WTC11 (cell line): Measurements from ENCODE around the gene ATP8B4. TPM values are rescaled to one million over a fixed set of nuclear protein-coding genes. Genes with fewer than 3 reads are reported as not detected.

Source experiments
- ATAC-seq: fragments of 200-7000 bp; cut with Tn5 transposase; 2 replicates; pipeline ENCODE4 v1.10.0; 2021; ENCODE audit warnings: mild to moderate bottlenecking, moderate library complexity
- CTCF ChIA-PET: fragments of 300-600 bp; sonication (Branson Sonifier 250); formaldehyde crosslinking; loops from one replicate; lab custom pipeline; 2021; ENCODE audit warnings: antibody characterized with exemption; lab: Charles Lee
- POLR2A ChIA-PET: fragments of 350-600 bp; sonication (Branson Sonifier 250); formaldehyde crosslinking; loops from one replicate; lab custom pipeline; 2021; ENCODE audit warnings: antibody characterized with exemption; lab: Charles Lee
- DNase-seq: peaks from one replicate; pipeline ENCODE4 v3.0.0; 2021; ENCODE audit warnings: low spot score
- H3K27ac Mint-ChIP-seq: 2 replicates; pipeline ENCODE4 v1.8.0; 2021; ENCODE audit warnings: mixed read lengths
- H3K27me3 Mint-ChIP-seq: 2 replicates; pipeline ENCODE4 v1.8.0; 2021; ENCODE audit warnings: low read depth, mild to moderate bottlenecking, moderate library complexity, mixed read lengths
- H3K36me3 Mint-ChIP-seq: 2 replicates; pipeline ENCODE4 v1.8.0; 2021; ENCODE audit warnings: mixed read lengths
- H3K4me1 Mint-ChIP-seq: 2 replicates; pipeline ENCODE4 v1.8.0; 2022; ENCODE audit warnings: mixed read lengths
- H3K4me3 Mint-ChIP-seq: 2 replicates; pipeline ENCODE4 v1.8.0; 2021; ENCODE audit warnings: mild to moderate bottlenecking, moderate library complexity, mixed read lengths
- H3K9me3 Mint-ChIP-seq: 2 replicates; pipeline ENCODE4 v1.8.0; 2021; ENCODE audit warnings: mixed read lengths
- ATF1 ChIP-seq: sonication (generic); formaldehyde crosslinking; IDR thresholded peaks from 2 replicates; pipeline ENCODE4 v1.8.1; 2023; ENCODE audit warnings: mild to moderate bottlenecking, moderate library complexity, missing genetic modification reagents
- ATF3 ChIP-seq: sonication (generic); formaldehyde crosslinking; conservative IDR thresholded peaks from 2 replicates; pipeline ENCODE4 v1.8.1; 2022; ENCODE audit warnings: mild to moderate bottlenecking, missing genetic modification reagents
- E2F1 ChIP-seq: sonication (generic); formaldehyde crosslinking; IDR thresholded peaks from 2 replicates; pipeline ENCODE4 v1.8.0; 2022; ENCODE audit warnings: mild to moderate bottlenecking, missing genetic modification reagents
- FOXJ3 ChIP-seq: sonication (generic); formaldehyde crosslinking; IDR thresholded peaks from 2 replicates; pipeline ENCODE4 v1.9.0; 2021; ENCODE audit warnings: missing genetic modification reagents, mild to moderate bottlenecking, borderline replicate concordance
- HMGA2 ChIP-seq: fragments of 250-450 bp; sonication (Bioruptor Pico); IDR thresholded peaks from 2 replicates; pipeline ENCODE4 v1.4.0; 2021; ENCODE audit warnings: mild to moderate bottlenecking, moderate library complexity
- HMGXB4 ChIP-seq: sonication (generic); formaldehyde crosslinking; IDR thresholded peaks from 2 replicates; pipeline ENCODE4 v1.8.1; 2023; ENCODE audit warnings: mild to moderate bottlenecking, moderate library complexity, missing genetic modification reagents
- MLX ChIP-seq: sonication (generic); formaldehyde crosslinking; IDR thresholded peaks from 2 replicates; pipeline ENCODE4 v1.8.1; 2023; ENCODE audit warnings: mild to moderate bottlenecking, missing genetic modification reagents, moderate library complexity
- NR2C2 ChIP-seq: sonication (generic); formaldehyde crosslinking; IDR thresholded peaks from 2 replicates; pipeline ENCODE4 v1.8.0; 2022; ENCODE audit warnings: mild to moderate bottlenecking, missing genetic modification reagents
- RELA ChIP-seq: sonication (generic); formaldehyde crosslinking; IDR thresholded peaks from 2 replicates; pipeline ENCODE4 v1.8.1; 2022; ENCODE audit warnings: missing genetic modification reagents, mild to moderate bottlenecking, borderline replicate concordance
- TCF7 ChIP-seq: sonication (generic); formaldehyde crosslinking; IDR thresholded peaks from 2 replicates; pipeline ENCODE4 v1.8.0; 2022; ENCODE audit warnings: mild to moderate bottlenecking, low read depth, missing genetic modification reagents, moderate library complexity
- ZBTB43 ChIP-seq: sonication (generic); formaldehyde crosslinking; IDR thresholded peaks from 2 replicates; pipeline ENCODE4 v1.8.1; 2023; ENCODE audit warnings: mild to moderate bottlenecking, missing genetic modification reagents
- ZNF138 ChIP-seq: sonication (generic); formaldehyde crosslinking; conservative IDR thresholded peaks from 2 replicates; pipeline ENCODE4 v1.8.1; 2022; ENCODE audit warnings: mild to moderate bottlenecking, moderate library complexity, missing genetic modification reagents
- ZNF317 ChIP-seq: sonication (generic); formaldehyde crosslinking; IDR thresholded peaks from 2 replicates; pipeline ENCODE4 v1.8.1; 2023; ENCODE audit warnings: low read depth, mild to moderate bottlenecking, moderate library complexity, missing genetic modification reagents, borderline replicate concordance
- ZNF416 ChIP-seq: fragments of 250-450 bp; sonication (Bioruptor Pico); IDR thresholded peaks from 2 replicates; pipeline ENCODE4 v1.9.0; 2021; ENCODE audit warnings: mild to moderate bottlenecking, inconsistent platforms
- ZNF425 ChIP-seq: fragments of 250-450 bp; sonication (Bioruptor Pico); conservative IDR thresholded peaks from 2 replicates; pipeline ENCODE4 v1.9.0; 2021; ENCODE audit warnings: mild to moderate bottlenecking
- ZNF532 ChIP-seq: fragments of 250-450 bp; sonication (Bioruptor Pico); IDR thresholded peaks from 2 replicates; pipeline ENCODE4 v1.9.0; 2021; ENCODE audit warnings: mild to moderate bottlenecking, borderline replicate concordance
- ZSCAN18 ChIP-seq: fragments of 250-450 bp; sonication (Bioruptor Pico); IDR thresholded peaks from 2 replicates; pipeline ENCODE4 v2.1.2; 2022; ENCODE audit warnings: mild to moderate bottlenecking, moderate library complexity
- total RNA-seq: library from RNA; stranded (reverse); gene quantifications from 3 replicates; pipeline ENCODE4 v1.2.3, GENCODE V29; 2021

The ATP8B4 gene
- total RNA-seq, 1 experiment from 2014 or later = 0.37 TPM

- peaks cover 12% of the 10 kb centered on the region; the same call in 1 of the 2 replicates for H3K9me3 Mint-ChIP-seq
- ChIA-PET CTCF (no interaction called here), POLR2A (no interaction called here)
- no peak overlapping the region for H3K4me3 Mint-ChIP-seq
- no peak overlapping the region for H3K27ac Mint-ChIP-seq
- no peak for ATAC-seq
- peaks cover 2% of the 10 kb centered on the region; the same call in 1 of the 2 replicates for H3K36me3 Mint-ChIP-seq
- H3K27me3 Mint-ChIP-seq = no peaks in the 10 kb centered on the region
- TF ChIP-seq ZNF532 (CRISPR knock-in tag) (no peak), TCF7 (no peak), ZNF317 (CRISPR knock-in tag) (no peak), ZSCAN18 (CRISPR knock-in tag) (no peak), ZNF416 (CRISPR knock-in tag) (no peak), ATF1 (no peak), FOXJ3 (CRISPR knock-in tag) (no peak), RELA (CRISPR knock-in tag) (no peak), HMGA2 (no peak), ATF3 (CRISPR knock-in tag) (no peak), NR2C2 (CRISPR knock-in tag) (no peak)
- no peak for DNase-seq
- H3K4me1 Mint-ChIP-seq = no peaks in the 10 kb centered on the region
Measured at GRCh38 chr15:49908236-49908932, 210.6 kb downstream of the ATP8B4 start.

GRCh38 chr15:49906966-49907365 is 212.1 kb downstream of the ATP8B4 start:
- ChIA-PET CTCF (no interaction called here), POLR2A (no interaction called here)
- Mint-ChIP-seq H3K27me3 (no peaks in the 10 kb centered on the region), H3K36me3 (peaks cover 2% of the 10 kb centered on the region; the same call in 1 of the 2 replicates), H3K9me3 (peaks cover 12% of the 10 kb centered on the region; the same call in 1 of the 2 replicates), H3K4me1 (no peaks in the 10 kb centered on the region), H3K27ac (no peak overlapping the region), H3K4me3 (no peak overlapping the region)
- ATAC-seq (no peak), DNase-seq (no peak)
- TF ChIP-seq ZNF425 (CRISPR knock-in tag) (no peak), ZBTB43 (CRISPR knock-in tag) (no peak), ZSCAN18 (CRISPR knock-in tag) (no peak), E2F1 (CRISPR knock-in tag) (no peak), MLX (CRISPR knock-in tag) (no peak), ZNF138 (CRISPR knock-in tag) (no peak), HMGXB4 (no peak)
